Naive thymus-derived CD4-positive, alpha-beta T cell (primary cell): ENCODE measurements around the gene NMUR2. TPM values are rescaled to one million over a fixed set of nuclear protein-coding genes. Genes with fewer than 3 reads are reported as not detected.

Experiments used
- ATAC-seq: fragments of 150-1000 bp; cut with Tn5 transposase; 2 replicates; pipeline ENCODE4 v1.10.0; 2021; ENCODE audit warnings: mild to moderate bottlenecking, moderate library complexity
- CTCF ChIA-PET: fragments of 350-600 bp; sonication (Branson Sonifier 250); formaldehyde crosslinking; loops from one replicate; lab custom pipeline; 2021; ENCODE audit warnings: antibody characterized with exemption; lab: Charles Lee
- POLR2A ChIA-PET: fragments of 350-600 bp; sonication (Branson Sonifier 250); formaldehyde crosslinking; loops from one replicate; lab custom pipeline; 2021; ENCODE audit warnings: antibody characterized with exemption, inconsistent platforms; lab: Charles Lee
- DNase-seq, 9 donors: peaks; one replicate each; pipeline versions ENCODE4 v3.0.0 to v3.0.0-alpha.2; 2020 to 2022; ENCODE audit warnings: mixed read lengths in 1 of 9
- H3K27ac ChIP-seq: one replicate; pipeline ENCODE4 v1.7.0; 2013; ENCODE audit warnings: mild to moderate bottlenecking, low read depth, low read length, moderate library complexity
- H3K27me3 ChIP-seq, 2 donors: one replicate each; pipeline ENCODE4 v1.7.0; 2013; ENCODE audit warnings: low read length in 2 of 2, mild to moderate bottlenecking in 2 of 2, moderate library complexity in 2 of 2; ENCODE audit not compliant: control insufficient read depth in 2 of 2, insufficient read depth in 2 of 2
- H3K36me3 ChIP-seq, 3 experiments: 1 replicate in 2 of 3; 2 replicates in 1 of 3; pipeline ENCODE4 v1.7.0; 2013; ENCODE audit warnings: low read length in 3 of 3, mild to moderate bottlenecking in 3 of 3, moderate library complexity in 1 of 3; ENCODE audit not compliant: insufficient read depth in 3 of 3, control insufficient read depth in 2 of 3
- H3K4me1 ChIP-seq, 2 donors: one replicate each; pipeline ENCODE4 v1.7.0; 2013; ENCODE audit warnings: low read length in 2 of 2, mild to moderate bottlenecking in 2 of 2, moderate library complexity in 1 of 2; ENCODE audit not compliant: control insufficient read depth in 2 of 2, insufficient read depth in 2 of 2
- H3K4me3 ChIP-seq: 2 replicates; pipeline ENCODE4 v1.7.0; 2013; ENCODE audit warnings: mild to moderate bottlenecking, low read length
- H3K9me3 ChIP-seq, 3 experiments: 1 replicate in 2 of 3; 2 replicates in 1 of 3; pipeline ENCODE4 v1.7.0; 2013; ENCODE audit warnings: low read length in 3 of 3; ENCODE audit not compliant: control insufficient read depth in 2 of 3
- H3K27ac Mint-ChIP-seq, 9 donors: one replicate each; pipeline ENCODE4 v1.8.0; 2020 to 2022; ENCODE audit warnings: mixed read lengths in 9 of 9, mild to moderate bottlenecking in 8 of 9, moderate library complexity in 5 of 9, inconsistent platforms in 2 of 9
- H3K27me3 Mint-ChIP-seq, 5 donors: one replicate each; pipeline ENCODE4 v1.8.0; 2021 to 2022; ENCODE audit warnings: mixed read lengths in 5 of 5, mild to moderate bottlenecking in 1 of 5
- H3K36me3 Mint-ChIP-seq, 5 donors: one replicate each; pipeline ENCODE4 v1.8.0; 2020 to 2022; ENCODE audit warnings: mixed read lengths in 5 of 5, mild to moderate bottlenecking in 3 of 5, inconsistent platforms in 1 of 5
- H3K4me1 Mint-ChIP-seq, 7 donors: one replicate each; pipeline ENCODE4 v1.8.0; 2020 to 2022; ENCODE audit warnings: mixed read lengths in 7 of 7, mild to moderate bottlenecking in 3 of 7, inconsistent platforms in 1 of 7
- H3K4me3 Mint-ChIP-seq, 10 donors: one replicate each; pipeline ENCODE4 v1.8.0; 2020 to 2022; ENCODE audit warnings: mild to moderate bottlenecking in 10 of 10, mixed read lengths in 10 of 10, moderate library complexity in 6 of 10, inconsistent platforms in 2 of 10
- H3K9me3 Mint-ChIP-seq, 11 donors: one replicate each; pipeline ENCODE4 v1.8.0; 2020 to 2022; ENCODE audit warnings: mixed read lengths in 11 of 11, mild to moderate bottlenecking in 4 of 11, inconsistent platforms in 1 of 11, moderate library complexity in 1 of 11
- intact Hi-C, 2 donors: fragments of 100-400 bp; cut with micrococcal nuclease; formaldehyde crosslinking; loops; one replicate each; pipeline ENCODE4 v1.15.1; 2023
- polyA plus RNA-seq, 2 donors: library from polyadenylated mRNA; unstranded; fragments of 300-500 nt; fragmentation: Illumina TruSeq; gene quantifications; one replicate each; pipeline ENCODE4 v1.2.3, GENCODE V29; 2021
- total RNA-seq, 6 experiments: library from RNA in 5 of 6; stranded (reverse) in 5 of 6; gene quantifications; 1 replicate in 5 of 6; 2 replicates in 1 of 6; pipeline ENCODE4 v1.2.3 and lab custom pipeline; 2021 to 2026

The NMUR2 gene
- total and polyA plus RNA-seq, 7 experiments from 2014 or later: not detected

DNA sequence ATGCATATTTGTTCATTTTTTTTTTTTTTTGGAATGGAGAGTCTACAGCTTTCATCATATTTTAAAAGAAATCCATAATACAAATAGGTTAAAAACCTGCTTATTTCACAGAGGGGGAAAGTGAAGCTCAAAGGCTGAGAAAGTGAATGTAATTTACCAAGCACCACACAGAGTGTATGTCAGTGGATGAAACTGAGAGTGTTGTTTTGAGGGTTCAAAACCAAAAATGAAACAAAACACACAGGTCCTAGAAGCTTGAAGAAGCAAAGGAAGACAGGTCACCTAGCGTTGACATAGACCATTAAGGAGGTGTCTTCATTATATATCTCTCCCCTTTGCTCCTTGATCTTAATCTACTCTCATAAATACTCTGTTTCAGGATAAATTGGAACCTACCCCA is 7.5 kb downstream of the NMUR2 start:
- Histone ChIP-seq H3K36me3 (no peaks in the 10 kb centered on the region), H3K4me1 (no peaks in the 10 kb centered on the region), H3K27me3 (no peaks in the 10 kb centered on the region), H3K27ac (no peak overlapping the region), H3K9me3 (no peaks in the 10 kb centered on the region), H3K4me3 (no peak overlapping the region)
- H3K9me3 Mint-ChIP-seq: peaks cover 0 to 5% (median 0%) of the 10 kb centered on the region in 11 donors
- H3K27ac Mint-ChIP-seq: no peak overlapping the region
- H3K4me1 Mint-ChIP-seq: peaks cover 0 to 2% (median 0%) of the 10 kb centered on the region in 7 donors
- H3K27me3 Mint-ChIP-seq: peaks cover 0 to 25% (median 12%) of the 10 kb centered on the region in 5 donors
- ChIA-PET CTCF (no interaction called here), POLR2A (no interaction called here)
- ATAC-seq: no peak
- intact Hi-C loops: no loop called here
- no peaks in the 10 kb centered on the region for H3K36me3 Mint-ChIP-seq
- H3K4me3 Mint-ChIP-seq: peak overlapping the region in 1 of 10 donors; percentile 4
- DNase-seq: no peak

DNA sequence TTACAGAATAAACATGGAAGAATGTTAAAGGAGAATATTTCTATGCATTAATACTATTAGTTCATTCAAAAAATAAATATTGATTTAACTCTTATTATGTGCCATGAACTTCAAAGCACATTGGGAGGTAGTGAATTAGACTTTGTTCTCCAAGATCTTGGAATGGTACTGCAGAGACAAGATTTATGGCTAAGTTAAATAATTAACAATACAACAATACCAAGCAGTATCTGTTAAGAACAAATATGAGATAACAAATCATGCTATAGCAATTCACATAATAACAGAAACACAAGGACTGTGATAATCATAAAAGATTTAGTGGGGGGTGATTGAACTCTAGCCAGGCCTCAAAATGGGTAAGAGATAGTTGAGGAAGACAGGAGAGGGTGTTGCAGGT is 11.6 kb downstream of the NMUR2 start:
- Histone ChIP-seq H3K36me3 (no peaks in the 10 kb centered on the region), H3K27ac (no peak overlapping the region), H3K4me1 (no peaks in the 10 kb centered on the region), H3K9me3 (no peaks in the 10 kb centered on the region), H3K27me3 (no peaks in the 10 kb centered on the region), H3K4me3 (no peak overlapping the region)
- peaks cover 0 to 17% (median 4%) of the 10 kb centered on the region in 11 donors for H3K9me3 Mint-ChIP-seq
- H3K4me3 Mint-ChIP-seq: no peak overlapping the region
- no peak overlapping the region for H3K27ac Mint-ChIP-seq
- DNase-seq (no peak), ATAC-seq (no peak)
- ChIA-PET CTCF (no interaction called here), POLR2A (no interaction called here)
- intact Hi-C loops: no loop called here
- peaks cover 0 to 10% (median 4%) of the 10 kb centered on the region in 5 donors for H3K27me3 Mint-ChIP-seq
- H3K4me1 Mint-ChIP-seq: peaks cover 0 to 2% (median 0%) of the 10 kb centered on the region in 7 donors
- H3K36me3 Mint-ChIP-seq: peaks cover 0 to 3% (median 0%) of the 10 kb centered on the region in 5 donors

DNA sequence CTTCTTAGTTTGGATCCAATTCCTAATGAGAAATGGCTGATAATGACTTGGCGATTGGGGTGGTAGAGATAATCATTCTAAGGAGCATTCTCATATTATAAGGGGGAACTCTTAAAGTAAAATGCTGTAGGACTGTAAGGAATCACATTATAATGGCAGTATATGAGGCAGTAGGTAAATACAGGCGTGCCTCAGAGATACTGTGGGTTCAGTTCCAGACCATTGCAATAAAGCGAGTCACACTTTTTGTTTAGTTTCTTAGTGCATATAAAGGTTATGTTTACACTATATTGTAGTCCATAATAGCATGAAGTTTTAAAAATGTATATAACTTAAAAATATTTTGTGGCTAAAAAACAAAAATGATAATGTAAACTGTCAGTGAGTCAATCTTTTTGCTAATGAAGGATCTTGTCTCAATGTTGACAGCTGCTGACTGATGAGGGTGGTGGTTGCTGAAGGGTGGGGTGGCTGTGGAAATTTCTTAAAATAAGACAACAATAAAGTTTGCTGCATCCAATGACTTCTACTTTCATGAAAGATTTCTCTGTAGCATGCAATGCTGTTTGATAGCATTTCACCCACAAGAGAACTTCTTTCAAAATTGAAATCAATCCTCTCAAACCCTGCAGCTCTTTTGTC is 15.8 kb downstream of the NMUR2 start:
- peaks cover 0 to 17% (median 5%) of the 10 kb centered on the region in 11 donors for H3K9me3 Mint-ChIP-seq
- Histone ChIP-seq H3K36me3 (no peaks in the 10 kb centered on the region), H3K4me1 (no peaks in the 10 kb centered on the region), H3K4me3 (no peak overlapping the region), H3K9me3 (no peaks in the 10 kb centered on the region), H3K27ac (no peak overlapping the region), H3K27me3 (no peaks in the 10 kb centered on the region)
- intact Hi-C loops: no loop called here
- H3K4me3 Mint-ChIP-seq: no peak overlapping the region
- DNase-seq (no peak), ATAC-seq (no peak)
- CTCF ChIA-PET: no interaction called here
- peaks cover 0 to 9% (median 4%) of the 10 kb centered on the region in 5 donors for H3K27me3 Mint-ChIP-seq
- peaks cover 0 to 3% (median 0%) of the 10 kb centered on the region in 5 donors for H3K36me3 Mint-ChIP-seq
- POLR2A ChIA-PET: no interaction called here
- H3K4me1 Mint-ChIP-seq: no peaks in the 10 kb centered on the region
- no peak overlapping the region for H3K27ac Mint-ChIP-seq

DNA sequence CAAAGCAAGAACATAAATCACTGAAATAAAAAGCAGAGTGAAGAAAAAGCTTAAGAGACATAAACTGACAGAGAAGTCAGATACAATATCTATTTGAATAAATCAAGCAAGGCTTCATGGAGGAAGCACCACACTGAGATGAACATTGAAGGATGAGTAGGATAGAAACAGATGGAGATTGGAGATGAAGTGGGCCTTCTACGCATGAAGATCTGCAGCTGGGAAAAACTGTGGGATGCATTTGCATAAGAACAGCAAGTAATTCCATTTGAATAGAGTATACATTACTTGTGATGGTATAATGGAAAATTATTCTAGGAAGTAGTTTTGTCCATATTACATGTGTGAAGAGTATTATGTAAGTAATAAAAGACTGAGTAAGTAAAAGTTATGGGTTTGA is 16.5 kb downstream of the NMUR2 start:
- H3K27ac ChIP-seq: no peak overlapping the region
- H3K27me3 ChIP-seq: no peaks in the 10 kb centered on the region
- Mint-ChIP-seq H3K27ac (no peak overlapping the region), H3K9me3 (peaks cover 0 to 17% (median 5%) of the 10 kb centered on the region in 11 donors), H3K4me3 (no peak overlapping the region), H3K36me3 (peaks cover 0 to 3% (median 0%) of the 10 kb centered on the region in 5 donors), H3K4me1 (no peaks in the 10 kb centered on the region), H3K27me3 (peaks cover 0 to 6% (median 0%) of the 10 kb centered on the region in 5 donors)
- intact Hi-C loops: no loop called here
- ATAC-seq (no peak), DNase-seq (no peak)
- no peaks in the 10 kb centered on the region for H3K4me1 ChIP-seq
- ChIA-PET CTCF (no interaction called here), POLR2A (no interaction called here)
- H3K36me3 ChIP-seq: no peaks in the 10 kb centered on the region
- no peaks in the 10 kb centered on the region for H3K9me3 ChIP-seq
- H3K4me3 ChIP-seq: no peak overlapping the region

DNA sequence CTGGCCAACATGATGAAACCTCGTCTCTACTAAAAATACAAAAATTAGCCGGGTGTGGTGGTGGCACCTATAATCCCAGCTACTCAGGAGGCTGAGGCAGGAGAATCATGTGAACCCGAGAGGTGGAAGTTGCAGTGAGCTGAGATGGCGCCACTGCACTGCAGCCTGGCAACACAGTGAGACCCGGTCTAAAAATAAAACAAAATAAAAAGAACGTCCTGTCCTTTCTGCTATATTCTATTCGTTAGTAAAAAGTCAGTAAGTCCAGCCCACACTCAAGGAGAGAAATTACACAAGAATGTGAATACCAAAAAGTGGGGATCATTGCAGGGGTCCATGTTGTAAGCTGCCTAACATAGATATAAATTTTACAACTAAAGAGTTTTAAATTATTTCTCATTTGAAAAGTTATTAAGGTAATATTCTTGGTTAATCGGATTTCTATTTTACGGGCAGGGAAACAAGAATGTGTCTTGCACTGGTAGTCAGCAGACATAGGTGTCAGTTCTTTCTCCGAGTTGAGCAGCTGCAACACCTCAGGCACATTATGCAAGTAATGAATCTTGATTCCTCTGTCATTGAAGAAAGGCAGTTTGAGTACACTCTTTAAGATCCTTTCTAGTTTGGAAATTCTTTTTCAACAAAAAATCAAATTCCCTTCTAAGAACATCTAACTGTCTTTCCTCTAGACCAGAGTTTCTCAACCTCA is 24.5 kb downstream of the NMUR2 start:
- CTCF ChIA-PET: no interaction called here

DNA sequence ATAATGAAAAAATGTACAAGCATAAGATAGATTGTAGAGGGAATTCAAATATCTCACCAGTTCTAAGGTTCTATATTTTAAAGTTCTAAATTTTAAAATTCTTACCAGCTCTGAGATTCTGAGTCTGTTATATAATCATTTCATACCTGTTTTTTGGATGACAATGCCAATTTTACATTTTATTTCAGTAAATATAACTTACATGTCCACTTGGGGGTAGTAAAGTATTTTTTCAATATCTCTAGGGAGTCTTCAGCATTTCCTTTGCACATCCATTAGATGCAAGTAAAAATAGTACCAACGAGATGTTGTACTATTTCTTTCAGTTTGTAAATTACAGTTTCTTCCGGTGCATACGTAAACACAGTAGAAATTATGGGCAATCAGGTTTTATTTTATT is 25.7 kb downstream of the NMUR2 start:
- POLR2A ChIA-PET: no interaction called here
- CTCF ChIA-PET: no interaction called here
- H3K4me1 ChIP-seq: no peaks in the 10 kb centered on the region
- DNase-seq: no peak
- no peak for ATAC-seq
- H3K36me3 ChIP-seq: no peaks in the 10 kb centered on the region
- Mint-ChIP-seq H3K4me1 (no peaks in the 10 kb centered on the region), H3K27ac (no peak overlapping the region), H3K9me3 (peaks cover 0 to 4% (median 0%) of the 10 kb centered on the region in 11 donors), H3K36me3 (no peaks in the 10 kb centered on the region), H3K27me3 (peaks cover 0 to 11% (median 7%) of the 10 kb centered on the region in 5 donors), H3K4me3 (no peak overlapping the region)
- intact Hi-C loops: no loop called here
- H3K9me3 ChIP-seq: no peaks in the 10 kb centered on the region
- no peaks in the 10 kb centered on the region for H3K27me3 ChIP-seq
- no peak overlapping the region for H3K27ac ChIP-seq
- H3K4me3 ChIP-seq: no peak overlapping the region

More for the DNA sequence above, 24.5 kb downstream of the NMUR2 start:
- Mint-ChIP-seq H3K4me1 (no peaks in the 10 kb centered on the region), H3K9me3 (peaks cover 0 to 6% (median 0%) of the 10 kb centered on the region in 11 donors), H3K27ac (no peak overlapping the region), H3K27me3 (peaks cover 0 to 10% (median 7%) of the 10 kb centered on the region in 5 donors), H3K4me3 (no peak overlapping the region), H3K36me3 (no peaks in the 10 kb centered on the region)
- H3K9me3 ChIP-seq: no peaks in the 10 kb centered on the region
- intact Hi-C loops: no loop called here
- H3K36me3 ChIP-seq: no peaks in the 10 kb centered on the region
- no peak overlapping the region for H3K4me3 ChIP-seq
- DNase-seq: no peak
- no peak for ATAC-seq
- H3K27ac ChIP-seq: no peak overlapping the region
- no peaks in the 10 kb centered on the region for H3K4me1 ChIP-seq
- POLR2A ChIA-PET: no interaction called here
- H3K27me3 ChIP-seq: no peaks in the 10 kb centered on the region
